Right lung (tissue), 10 donors: ENCODE data around the gene VCX. TPM values are rescaled to one million over a fixed set of nuclear protein-coding genes. Genes with fewer than 3 reads are reported as not detected.
"Not testable (repeated sequence)": the region's sequence is repeated elsewhere in the genome, so short reads cannot be mapped to it uniquely, and the experiment has no call there.

ENCODE experiments used
- DNase-seq, 2 donors: peaks; one replicate each; pipeline ENCODE4 v3.0.0-alpha.2; 2013
- long read RNA-seq, 8 donors: transcript quantifications; one replicate each; lab custom pipeline, GENCODE V29; 2026
- polyA plus RNA-seq, 5 donors: library from polyadenylated mRNA; unstranded; fragments of 120-200 nt; gene quantifications; one replicate each; pipeline versions ENCODE4 v1.2.1 to v1.2.3, GENCODE V29; 2013; ENCODE audit warnings: inconsistent platforms in 1 of 5, low replicate concordance in 1 of 5; ENCODE audit not compliant: insufficient read length in 5 of 5, insufficient read depth in 1 of 5

The VCX gene
- under 1 TPM in 1 of 5 donors, not detected in 4; 0.28 TPM for polyA plus RNA-seq
- long read RNA-seq, donor 1: 0 reads
- long read RNA-seq, donor 2: 0 reads
- long read RNA-seq, donor 3: 0 reads
- long read RNA-seq, donor 4: 0 reads
- long read RNA-seq, donor 5: 0 reads
- long read RNA-seq, donor 6: 0 reads
- long read RNA-seq, donor 7: 0 reads
- long read RNA-seq, donor 8: 0 reads

GRCh38 chrX:7842871-7843270 is at the start of gene VCX:
VCX (plus strand) TSS chrX:7843171; CDS start chrX:7843204, 33 bp downstream.
- not testable (repeated sequence) for DNase-seq

DNA sequence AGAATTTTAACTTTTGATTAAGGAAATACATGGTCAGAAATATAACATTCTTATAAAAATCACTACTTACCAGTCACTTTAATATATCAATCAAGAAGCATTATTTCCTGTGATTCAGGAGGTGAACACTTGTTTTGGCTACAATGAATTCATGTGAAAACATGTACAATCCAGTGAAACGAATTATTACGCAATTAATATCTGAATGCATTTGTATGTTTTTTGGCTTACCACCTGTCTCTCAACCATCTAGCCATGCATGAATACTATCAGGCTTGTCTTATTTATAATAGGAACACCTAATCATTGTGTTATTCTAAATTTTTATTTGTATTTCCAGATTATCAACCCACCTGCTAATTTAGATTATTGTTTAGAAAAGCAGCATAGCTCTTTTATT is 44.6 kb upstream of the VCX start:
- no peak for DNase-seq

GRCh38 chrX:7801711-7802110 is 41.3 kb upstream of the VCX start:
- no peak for DNase-seq

GRCh38 chrX:7815166-7815805 is 27.7 kb upstream of the VCX start:
- DNase-seq: no peak

DNA sequence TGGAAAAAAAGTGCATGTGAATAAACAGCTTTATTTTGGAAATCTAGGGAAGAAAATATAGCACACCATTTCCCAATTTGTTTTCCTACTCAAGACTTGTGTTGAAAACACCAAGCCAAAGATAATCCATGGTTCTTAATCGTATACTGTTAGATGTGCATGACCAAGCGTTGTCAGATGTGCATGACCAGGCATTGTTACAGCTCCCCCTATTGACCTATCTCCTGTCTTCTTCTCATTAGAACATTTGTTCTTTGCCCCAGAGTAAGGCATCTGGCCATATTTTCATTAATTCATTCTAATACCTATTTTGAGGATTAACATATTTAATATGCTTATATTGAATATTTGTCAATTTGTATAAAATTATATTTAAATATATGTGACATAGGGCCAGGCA is 14.4 kb upstream of the VCX start:
- DNase-seq: no peak

- DNase-seq: no peak
Observed at GRCh38 chrX:7841084-7841805, 1.7 kb upstream of the VCX start.

DNA sequence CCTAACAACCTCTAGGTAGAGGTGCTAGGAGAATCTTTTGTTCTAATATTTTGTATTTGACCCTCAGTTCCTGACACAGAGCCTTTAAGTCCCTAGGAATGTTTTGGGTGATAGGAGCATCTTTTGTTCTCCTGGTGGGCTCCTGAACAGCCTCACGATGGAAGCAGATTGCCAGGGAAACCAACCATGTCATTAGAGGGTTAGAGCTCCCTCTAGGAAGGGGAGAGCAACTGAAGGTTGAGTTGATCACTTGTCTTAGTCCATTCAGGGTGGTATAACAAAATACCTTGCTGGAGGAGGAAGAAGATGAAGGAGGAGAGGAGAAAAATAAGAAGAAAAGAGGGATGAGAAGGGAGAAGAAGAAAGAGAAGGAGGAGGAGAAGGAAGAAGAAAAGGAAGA is 9.2 kb downstream of the VCX start:
- DNase-seq: no peak

- no peak for DNase-seq
Observed at GRCh38 chrX:7872042-7872441, 29.1 kb downstream of the VCX start.

- no peak for DNase-seq
Observed at GRCh38 chrX:7876957-7877356, 34.0 kb downstream of the VCX start.

- no peak for DNase-seq
Observed at GRCh38 chrX:7889135-7889534, 46.2 kb downstream of the VCX start.

GRCh38 chrX:7889680-7890079 is 46.7 kb downstream of the VCX start:
- no peak for DNase-seq

- no peak for DNase-seq
Observed at GRCh38 chrX:7891928-7892327, 49.0 kb downstream of the VCX start.

Other genes with a start within 250 kb of the VCX start
- 10 to 100 TPM; 15.5 to 24.4 (median 21.7) TPM for gene PNPLA4, start 84.2 kb downstream of the VCX start, polyA plus RNA-seq